Stomach (tissue), 9 donors: Measurements from ENCODE around the gene PRDX4. TPM values are rescaled to one million over a fixed set of nuclear protein-coding genes. Genes with fewer than 3 reads are reported as not detected.

Experiments used
- DNase-seq, 2 donors: peaks; one replicate each; pipeline versions ENCODE4 v3.0.0 to v3.0.0-alpha.2; 2013 to 2019
- H3K27ac ChIP-seq, 5 donors: fragments of 200-600 bp in 4 of 5; sonication (generic) in 4 of 5; one replicate each; pipeline ENCODE4 v1.5.1; 2013 to 2019; ENCODE audit warnings: mild to moderate bottlenecking in 1 of 5, moderate library complexity in 1 of 5
- H3K27me3 ChIP-seq, 3 donors: fragments of 200-600 bp; sonication (generic); one replicate each; pipeline ENCODE4 v1.5.1; 2017 to 2019; ENCODE audit warnings: mixed run types in 1 of 3
- H3K36me3 ChIP-seq, 4 donors: fragments of 200-600 bp; sonication (generic); 1 replicate in 3 of 4; 2 replicates in 1 of 4; pipeline ENCODE4 v1.5.1; 2016 to 2019
- H3K4me1 ChIP-seq, 4 donors: fragments of 200-600 bp; sonication (generic); one replicate each; pipeline ENCODE4 v1.5.1; 2016 to 2019
- H3K4me3 ChIP-seq, 4 donors: fragments of 200-600 bp; sonication (generic) in 3 of 4; one replicate each; pipeline ENCODE4 v1.5.1; 2016 to 2019; ENCODE audit warnings: mild to moderate bottlenecking in 1 of 4
- H3K9me3 ChIP-seq, 4 donors: fragments of 200-600 bp; sonication (generic); one replicate each; pipeline ENCODE4 v1.5.1; 2016 to 2019
- CTCF ChIP-seq, 7 experiments: fragments of 450-650 bp in 4 of 7; fragments of 200-600 bp in 3 of 7; sonication (generic) in 3 of 7; IDR thresholded peaks; one replicate each; pipeline ENCODE4 v1.5.1; 2016 to 2019; ENCODE audit warnings: antibody characterized with exemption in 7 of 7, control low read depth in 2 of 7, mild to moderate bottlenecking in 1 of 7
- EP300 ChIP-seq: sonication (generic); formaldehyde crosslinking; IDR thresholded peaks from one replicate; pipeline ENCODE4 v1.6.1; 2017; ENCODE audit warnings: antibody characterized with exemption
- POLR2A ChIP-seq, 4 donors: fragments of 450-650 bp; IDR thresholded peaks; one replicate each; pipeline ENCODE4 v1.6.1; 2016; ENCODE audit warnings: antibody characterized with exemption in 4 of 4, control low read depth in 2 of 4, mild to moderate bottlenecking in 1 of 4, moderate library complexity in 1 of 4
- POLR2AphosphoS5 ChIP-seq, 3 donors: sonication (generic); formaldehyde crosslinking; IDR thresholded peaks; one replicate each; pipeline ENCODE4 v1.6.1; 2016; ENCODE audit warnings: antibody characterized with exemption in 3 of 3
- WGBS, 5 donors: extraction: QIAGEN DNeasy Blood & Tissue Kit in 3 of 5; methylation state at CpG; one replicate each; pipeline versions ENCODE4 v1.1.5 to v1.1.7; 2013 to 2018; 5-methylcytosine and 5-hydroxymethylcytosine counted together
- intact Hi-C: fragments of 100-400 bp; cut with DNase I; formaldehyde crosslinking; loops from one replicate; pipeline ENCODE4 v1.15.1; 2023; ENCODE audit warnings: low total_unique reads
- polyA plus RNA-seq, 3 donors: library from polyadenylated mRNA; stranded (reverse); fragments of 200-250 nt; gene quantifications; one replicate each; pipeline ENCODE4 v1.2.3, GENCODE V29; 2013
- total RNA-seq, 5 donors: library from RNA; depleted of rRNA; stranded (reverse); fragments of >200 nt; gene quantifications; one replicate each; pipeline versions ENCODE4 v1.1.0 to v1.2.3, GENCODE V29; 2014 to 2016
- donor health status: healthy with polysubstance abuse.
- donor health status: Bipolar disorder and iron deficiency.
- donor health status: healthy.

PRDX4 gene
- total and polyA plus RNA-seq, 8 donors, result 8.2 to 143 (median 77.7) TPM

- TF ChIP-seq EP300 (no peak), CTCF (IDR thresholded peaks at IDR 0.05) (no peak), POLR2A (IDR thresholded peaks at IDR 0.05) (no peak), POLR2AphosphoS5 (IDR thresholded peaks at IDR 0.05) (no peak)
- no peak for DNase-seq
- H3K27ac ChIP-seq, result no peak overlapping the region
- H3K4me1 ChIP-seq, result no peaks in the 10 kb centered on the region
- intact Hi-C loops, result no loop called here
- peaks cover 0 to 5% (median 0%) of the 10 kb centered on the region in 3 donors for H3K27me3 ChIP-seq
- 27 to 78% (median 65%) methylated on average over 1 of the region's 1 CpG for WGBS, 5 donors
- H3K36me3 ChIP-seq, result no peaks in the 10 kb centered on the region
- no peak overlapping the region for H3K4me3 ChIP-seq
- peaks cover 0 to 5% (median 0%) of the 10 kb centered on the region in 4 donors for H3K9me3 ChIP-seq
Measured at GRCh38 chrX:23626651-23627050, 40.6 kb upstream of the PRDX4 start.

GRCh38 chrX:23628131-23628530, 39.2 kb upstream of the PRDX4 start:
- Histone ChIP-seq H3K4me3 (no peak overlapping the region), H3K36me3 (no peaks in the 10 kb centered on the region), H3K9me3 (peaks cover 0 to 5% (median 0%) of the 10 kb centered on the region in 4 donors), H3K4me1 (no peaks in the 10 kb centered on the region), H3K27ac (no peak overlapping the region), H3K27me3 (no peaks in the 10 kb centered on the region)
- intact Hi-C loops, result no loop called here
- TF ChIP-seq EP300 (no peak), CTCF (IDR thresholded peaks at IDR 0.05) (no peak), POLR2AphosphoS5 (IDR thresholded peaks at IDR 0.05) (no peak), POLR2A (IDR thresholded peaks at IDR 0.05) (no peak)
- 23 to 85% (median 45%) methylated on average over 3 of the region's 3 CpGs for WGBS, 5 donors
- no peak for DNase-seq

- TF ChIP-seq CTCF (IDR thresholded peaks at IDR 0.05), result no peak
- no peak for TF ChIP-seq EP300
- TF ChIP-seq POLR2A (IDR thresholded peaks at IDR 0.05), result no peak
- TF ChIP-seq POLR2AphosphoS5 (IDR thresholded peaks at IDR 0.05), result no peak
- Histone ChIP-seq H3K4me3 (no peak overlapping the region), H3K27ac (no peak overlapping the region), H3K36me3 (no peaks in the 10 kb centered on the region), H3K9me3 (peaks cover 0 to 5% (median 0%) of the 10 kb centered on the region in 4 donors), H3K27me3 (no peaks in the 10 kb centered on the region), H3K4me1 (no peaks in the 10 kb centered on the region)
- no peak for DNase-seq
- intact Hi-C loops, result no loop called here
- 70 to 80% (median 74%) methylated on average over 4 of the region's 4 CpGs for WGBS, 5 donors
Measured at GRCh38 chrX:23631136-23631535, 36.2 kb upstream of the PRDX4 start.

- 22 to 54% (median 48%) methylated on average over 3 of the region's 3 CpGs for WGBS, 5 donors
- DNase-seq, result no peak
- TF ChIP-seq CTCF (IDR thresholded peaks at IDR 0.05) (no peak), POLR2A (IDR thresholded peaks at IDR 0.05) (no peak), EP300 (no peak)
- Histone ChIP-seq H3K27me3 (no peaks in the 10 kb centered on the region), H3K4me1 (no peaks in the 10 kb centered on the region), H3K4me3 (no peak overlapping the region), H3K27ac (no peak overlapping the region), H3K36me3 (no peaks in the 10 kb centered on the region), H3K9me3 (peaks cover 0 to 5% (median 0%) of the 10 kb centered on the region in 4 donors)
- intact Hi-C loops, result no loop called here
Measured at GRCh38 chrX:23633834-23634580, 33.3 kb upstream of the PRDX4 start.
